HCT116 (cell line): ENCODE data around the gene TEDC1. TPM values are rescaled to one million over a fixed set of nuclear protein-coding genes. Genes with fewer than 3 reads are reported as not detected.

Experiments
- ATAC-seq: fragments of 200-7000 bp; cut with Tn5 transposase; 2 replicates; pipeline ENCODE4 v1.9.1; 2020; ENCODE audit warnings: mild to moderate bottlenecking, moderate library complexity
- BruUV-seq: library from RNA; stranded (reverse); fragments of 400-500 nt; replicated peaks from 2 replicates; lab custom pipeline; 2021; lab: Mats Ljungman, UMichigan
- CTCF ChIA-PET: fragments of 300-600 bp; sonication (Branson Sonifier 250); formaldehyde crosslinking; loops from one replicate; lab custom pipeline; 2021; ENCODE audit warnings: antibody characterized with exemption; lab: Charles Lee
- POLR2A ChIA-PET: fragments of 300-600, 350-600 bp; sonication (Branson Sonifier 250); formaldehyde crosslinking; loops from one replicate; lab custom pipeline; 2021; ENCODE audit warnings: antibody characterized with exemption; lab: Charles Lee
- RAD21 ChIA-PET, 2 experiments: fragments of 300-600 bp; sonication (Branson Sonifier 250); formaldehyde crosslinking; loops; one replicate each; lab custom pipeline; 2023; ENCODE audit warnings: low total read pairs in 2 of 2; ENCODE audit not compliant: uncharacterized antibody in 2 of 2, unreplicated experiment in 2 of 2, low non-redundant PET in 1 of 2; lab: Charles Lee
- DNase-seq: peaks from one replicate; pipeline ENCODE4 v3.0.0-alpha.2; 2010; ENCODE audit warnings: low read depth, low spot score
- H2AFZ ChIP-seq: fragments of 200-600 bp; shearing (Covaris generic), sonication (generic); 2 replicates; pipeline ENCODE4 v1.6.1; 2017; ENCODE audit warnings: low read depth, mixed run types, mixed read lengths, antibody characterized with exemption, low read length; ENCODE audit not compliant: poor library complexity, severe bottlenecking
- H3K27ac ChIP-seq: 2 replicates; pipeline ENCODE4 v1.5.1; 2012; ENCODE audit warnings: low read depth, low read length
- H3K27me3 ChIP-seq: fragments of 200-600 bp; sonication (generic); 2 replicates; pipeline ENCODE4 v1.6.1; 2016; ENCODE audit warnings: mixed run types, low read length, mixed read lengths; ENCODE audit not compliant: insufficient read depth
- H3K36me3 ChIP-seq, 2 experiments: fragments of 200-500 bp in 1 of 2; fragments of 200-600 bp in 1 of 2; sonication (Bioruptor generic) in 1 of 2; sonication (generic) in 1 of 2; 2 replicates each; pipeline versions ENCODE4 v1.5.1 to v1.6.1; 2014 to 2016; ENCODE audit warnings: low read length in 2 of 2, inconsistent platforms in 1 of 2, mixed read lengths in 1 of 2, mixed run types in 1 of 2; ENCODE audit not compliant: insufficient read depth in 2 of 2, control insufficient read depth in 1 of 2
- H3K4me1 ChIP-seq, 2 experiments: fragments of 200-600 bp in 1 of 2; sonication (generic) in 1 of 2; 2 replicates each; pipeline versions ENCODE4 v1.5.1 to v1.6.1; 2012 to 2017; ENCODE audit warnings: low read length in 2 of 2, inconsistent platforms in 1 of 2, mild to moderate bottlenecking in 1 of 2, mixed read lengths in 1 of 2, mixed run types in 1 of 2, moderate library complexity in 1 of 2; ENCODE audit not compliant: insufficient read depth in 2 of 2, control insufficient read depth in 1 of 2
- H3K4me2 ChIP-seq: fragments of 200-600 bp; sonication (generic); 2 replicates; pipeline ENCODE4 v1.6.1; 2017; ENCODE audit warnings: mixed run types, low read length, mixed read lengths
- H3K4me3 ChIP-seq, 2 experiments: fragments of 200-600 bp in 1 of 2; sonication (generic) in 1 of 2; replicated peaks in 1 of 2; 2 replicates each; pipeline ENCODE4 v1.5.1; 2011 to 2016; ENCODE audit warnings: low read length in 2 of 2, control low read depth in 1 of 2, low read depth in 1 of 2, mild to moderate bottlenecking in 1 of 2, mixed read lengths in 1 of 2, mixed run types in 1 of 2
- H3K79me2 ChIP-seq: fragments of 200-600 bp; sonication (generic); 2 replicates; pipeline ENCODE4 v1.6.1; 2017; ENCODE audit warnings: mild to moderate bottlenecking, mixed run types, low read length, moderate library complexity, mixed read lengths; ENCODE audit not compliant: insufficient read depth
- H3K9ac ChIP-seq: fragments of 200-600 bp; sonication (generic); 2 replicates; pipeline ENCODE4 v1.6.1; 2016; ENCODE audit warnings: low read length, mixed read lengths
- H3K9me2 ChIP-seq: fragments of 200-600 bp; sonication (generic), shearing (Covaris generic); 2 replicates; pipeline ENCODE4 v1.6.1; 2017; ENCODE audit warnings: mixed run types, mild to moderate bottlenecking, moderate library complexity; ENCODE audit not compliant: insufficient read depth
- H3K9me3 ChIP-seq, 2 experiments: fragments of 200-500 bp in 1 of 2; fragments of 200-600 bp in 1 of 2; sonication (Bioruptor generic) in 1 of 2; sonication (generic) in 1 of 2; 2 replicates each; pipeline ENCODE4 v1.6.1; 2014 to 2017; ENCODE audit warnings: low read length in 2 of 2, mixed read lengths in 2 of 2, inconsistent platforms in 1 of 2, low read depth in 1 of 2, mild to moderate bottlenecking in 1 of 2, mixed run types in 1 of 2, moderate library complexity in 1 of 2; ENCODE audit not compliant: control insufficient read depth in 1 of 2, insufficient read depth in 1 of 2
- H4K20me1 ChIP-seq: fragments of 200-600 bp; sonication (generic), shearing (Covaris generic); 2 replicates; pipeline ENCODE4 v1.6.1; 2017; ENCODE audit warnings: mixed run types, mild to moderate bottlenecking, moderate library complexity; ENCODE audit not compliant: insufficient read depth
- CBX3 ChIP-seq: IDR thresholded peaks from 2 replicates; pipeline ENCODE4 v1.6.1; 2012; ENCODE audit warnings: low read depth
- CEBPB ChIP-seq: IDR thresholded peaks from 2 replicates; pipeline ENCODE4 v1.6.1; 2012; ENCODE audit warnings: low read depth
- EGR1 ChIP-seq: IDR thresholded peaks from 2 replicates; pipeline ENCODE4 v1.6.1; 2012; ENCODE audit warnings: low read depth
- EZH2 ChIP-seq: fragments of 200-600 bp; sonication (generic); IDR thresholded peaks from 2 replicates; pipeline ENCODE4 v1.6.1; 2017; ENCODE audit warnings: antibody characterized with exemption, mixed run types
- EZH2phosphoT487 ChIP-seq: fragments of 200-600 bp; IDR thresholded peaks from 2 replicates; pipeline ENCODE4 v1.6.1; 2018; ENCODE audit warnings: antibody characterized with exemption, borderline replicate concordance
- FOSL1 ChIP-seq: IDR thresholded peaks from 2 replicates; pipeline ENCODE4 v1.6.1; 2012; ENCODE audit warnings: low read depth
- JUND ChIP-seq: IDR thresholded peaks from 2 replicates; pipeline ENCODE4 v1.6.1; 2012
- POLR2A ChIP-seq: IDR thresholded peaks from 2 replicates; pipeline ENCODE4 v1.7.0; 2011; ENCODE audit warnings: borderline replicate concordance; ENCODE audit not compliant: insufficient read depth, insufficient read length; ENCODE audit errors: extremely low read depth
- POLR2AphosphoS5 ChIP-seq: IDR thresholded peaks from 2 replicates; pipeline ENCODE4 v1.6.1; 2011; ENCODE audit warnings: mild to moderate bottlenecking, low read depth, low read length, moderate library complexity
- RAD21 ChIP-seq: IDR thresholded peaks from 2 replicates; pipeline ENCODE4 v1.6.1; 2012; ENCODE audit warnings: low read depth, mild to moderate bottlenecking
- SIN3A ChIP-seq: IDR thresholded peaks from 2 replicates; pipeline ENCODE4 v1.6.1; 2012; ENCODE audit warnings: low read depth
- SRF ChIP-seq: IDR thresholded peaks from 2 replicates; pipeline ENCODE4 v1.6.1; 2012; ENCODE audit warnings: low read depth
- TCF7L2 ChIP-seq: IDR thresholded peaks from 2 replicates; pipeline ENCODE4 v1.7.0; 2011; ENCODE audit warnings: borderline replicate concordance, inconsistent platforms; ENCODE audit not compliant: insufficient read depth, insufficient read length; ENCODE audit errors: extremely low read depth
- YY1 ChIP-seq: IDR thresholded peaks from 2 replicates; pipeline ENCODE4 v1.6.1; 2011; ENCODE audit warnings: low read length, low read depth, moderate library complexity, mild to moderate bottlenecking; ENCODE audit not compliant: insufficient replicate concordance; ENCODE audit errors: extremely low read depth
- ZBTB33 ChIP-seq: IDR thresholded peaks from 2 replicates; pipeline ENCODE4 v1.6.1; 2011; ENCODE audit warnings: mild to moderate bottlenecking, low read length, moderate library complexity; ENCODE audit not compliant: insufficient replicate concordance; ENCODE audit errors: extremely low read depth
- ZFX ChIP-seq: fragments of 450-650 bp; IDR thresholded peaks from 2 replicates; pipeline ENCODE4 v1.6.1; 2017
- intact Hi-C: fragments of 100-400 bp; cut with micrococcal nuclease; formaldehyde crosslinking; loops from 2 replicates; pipeline ENCODE4 v1.10.0; 2022
- total RNA-seq: library from RNA; stranded (reverse); gene quantifications from one replicate; pipeline ENCODE4 v1.2.1, GENCODE V29; 2021; ENCODE audit not compliant: unreplicated experiment
- TF ChIP-seq, protein P1 (sequence below): IDR thresholded peaks from 2 replicates; pipeline ENCODE4 v1.6.1; 2012; ENCODE audit warnings: low read depth
- TF ChIP-seq, protein P2 (sequence below), 3 experiments: fragments of 200-600 bp in 1 of 3; sonication (generic) in 1 of 3; IDR thresholded peaks in 2 of 3; conservative IDR thresholded peaks in 1 of 3; 2 replicates each; pipeline ENCODE4 v1.5.1; 2012 to 2017; ENCODE audit warnings: low read depth in 2 of 3, low read length in 2 of 3, antibody characterized with exemption in 1 of 3, borderline replicate concordance in 1 of 3, control low read depth in 1 of 3, mild to moderate bottlenecking in 1 of 3, mixed read lengths in 1 of 3, mixed run types in 1 of 3, moderate library complexity in 1 of 3; ENCODE audit not compliant: insufficient read depth in 1 of 3
- TF ChIP-seq, protein P3 (sequence below): IDR thresholded peaks from 2 replicates; pipeline ENCODE4 v1.6.1; 2012

Gene TEDC1
- total RNA-seq, 1 experiment from 2014 or later = 40.4 TPM

GRCh38 chr14:105519946-105520698 lies 29.1 kb downstream of the TEDC1 start:
- CTCF ChIA-PET = no interaction called here
- TF ChIP-seq SRF (no peak), YY1 (no peak), EZH2phosphoT487 (no peak), FOSL1 (no peak), CEBPB (no peak), POLR2A (no peak), CBX3 (no peak), RAD21 (no peak), SIN3A (no peak), JUND (no peak), TCF7L2 (no peak), ZBTB33 (no peak), EGR1 (no peak), EZH2 (no peak), POLR2AphosphoS5 (no peak), ZFX (no peak)
- TF ChIP-seq, protein P1, sequence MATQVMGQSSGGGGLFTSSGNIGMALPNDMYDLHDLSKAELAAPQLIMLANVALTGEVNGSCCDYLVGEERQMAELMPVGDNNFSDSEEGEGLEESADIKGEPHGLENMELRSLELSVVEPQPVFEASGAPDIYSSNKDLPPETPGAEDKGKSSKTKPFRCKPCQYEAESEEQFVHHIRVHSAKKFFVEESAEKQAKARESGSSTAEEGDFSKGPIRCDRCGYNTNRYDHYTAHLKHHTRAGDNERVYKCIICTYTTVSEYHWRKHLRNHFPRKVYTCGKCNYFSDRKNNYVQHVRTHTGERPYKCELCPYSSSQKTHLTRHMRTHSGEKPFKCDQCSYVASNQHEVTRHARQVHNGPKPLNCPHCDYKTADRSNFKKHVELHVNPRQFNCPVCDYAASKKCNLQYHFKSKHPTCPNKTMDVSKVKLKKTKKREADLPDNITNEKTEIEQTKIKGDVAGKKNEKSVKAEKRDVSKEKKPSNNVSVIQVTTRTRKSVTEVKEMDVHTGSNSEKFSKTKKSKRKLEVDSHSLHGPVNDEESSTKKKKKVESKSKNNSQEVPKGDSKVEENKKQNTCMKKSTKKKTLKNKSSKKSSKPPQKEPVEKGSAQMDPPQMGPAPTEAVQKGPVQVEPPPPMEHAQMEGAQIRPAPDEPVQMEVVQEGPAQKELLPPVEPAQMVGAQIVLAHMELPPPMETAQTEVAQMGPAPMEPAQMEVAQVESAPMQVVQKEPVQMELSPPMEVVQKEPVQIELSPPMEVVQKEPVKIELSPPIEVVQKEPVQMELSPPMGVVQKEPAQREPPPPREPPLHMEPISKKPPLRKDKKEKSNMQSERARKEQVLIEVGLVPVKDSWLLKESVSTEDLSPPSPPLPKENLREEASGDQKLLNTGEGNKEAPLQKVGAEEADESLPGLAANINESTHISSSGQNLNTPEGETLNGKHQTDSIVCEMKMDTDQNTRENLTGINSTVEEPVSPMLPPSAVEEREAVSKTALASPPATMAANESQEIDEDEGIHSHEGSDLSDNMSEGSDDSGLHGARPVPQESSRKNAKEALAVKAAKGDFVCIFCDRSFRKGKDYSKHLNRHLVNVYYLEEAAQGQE = no peak
- TF ChIP-seq, protein P2, sequence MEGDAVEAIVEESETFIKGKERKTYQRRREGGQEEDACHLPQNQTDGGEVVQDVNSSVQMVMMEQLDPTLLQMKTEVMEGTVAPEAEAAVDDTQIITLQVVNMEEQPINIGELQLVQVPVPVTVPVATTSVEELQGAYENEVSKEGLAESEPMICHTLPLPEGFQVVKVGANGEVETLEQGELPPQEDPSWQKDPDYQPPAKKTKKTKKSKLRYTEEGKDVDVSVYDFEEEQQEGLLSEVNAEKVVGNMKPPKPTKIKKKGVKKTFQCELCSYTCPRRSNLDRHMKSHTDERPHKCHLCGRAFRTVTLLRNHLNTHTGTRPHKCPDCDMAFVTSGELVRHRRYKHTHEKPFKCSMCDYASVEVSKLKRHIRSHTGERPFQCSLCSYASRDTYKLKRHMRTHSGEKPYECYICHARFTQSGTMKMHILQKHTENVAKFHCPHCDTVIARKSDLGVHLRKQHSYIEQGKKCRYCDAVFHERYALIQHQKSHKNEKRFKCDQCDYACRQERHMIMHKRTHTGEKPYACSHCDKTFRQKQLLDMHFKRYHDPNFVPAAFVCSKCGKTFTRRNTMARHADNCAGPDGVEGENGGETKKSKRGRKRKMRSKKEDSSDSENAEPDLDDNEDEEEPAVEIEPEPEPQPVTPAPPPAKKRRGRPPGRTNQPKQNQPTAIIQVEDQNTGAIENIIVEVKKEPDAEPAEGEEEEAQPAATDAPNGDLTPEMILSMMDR (IDR thresholded peaks at IDR 0.05 in 2 of 3, conservative IDR thresholded peaks at IDR 0.05 in 1 of 3; ENCODE audit: borderline replicate concordance in 1 of 3, insufficient read depth in 1 of 3, low read depth in 2 of 3, low read length in 2 of 3) = no peak
- TF ChIP-seq, protein P3, sequence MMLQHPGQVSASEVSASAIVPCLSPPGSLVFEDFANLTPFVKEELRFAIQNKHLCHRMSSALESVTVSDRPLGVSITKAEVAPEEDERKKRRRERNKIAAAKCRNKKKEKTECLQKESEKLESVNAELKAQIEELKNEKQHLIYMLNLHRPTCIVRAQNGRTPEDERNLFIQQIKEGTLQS = no peak
- TF ChIP-seq, all 23 proteins: peak for 0
- H3K9ac ChIP-seq = no peak overlapping the region
- POLR2A ChIA-PET = no interaction called here
- no peaks in the 10 kb centered on the region for H3K36me3 ChIP-seq
- no peak for ATAC-seq
- no peak overlapping the region for H2AFZ ChIP-seq
- no peaks in the 10 kb centered on the region for H3K4me1 ChIP-seq
- intact Hi-C loops = no loop called here
- no peak for DNase-seq
- no peak overlapping the region for H3K4me3 ChIP-seq
- RAD21 ChIA-PET = no interaction called here
- no peaks in the 10 kb centered on the region for H3K27me3 ChIP-seq
- no peaks in the 10 kb centered on the region for H3K9me2 ChIP-seq
- no peaks in the 10 kb centered on the region for H4K20me1 ChIP-seq
- H3K27ac ChIP-seq = no peak overlapping the region
- no peaks in the 10 kb centered on the region for H3K79me2 ChIP-seq
- H3K9me3 ChIP-seq = peaks cover 4 to 6% of the 10 kb centered on the region in 2 experiments; a peak in 1 of 4 replicates
- no TSS peak for BruUV-seq
- H3K4me2 ChIP-seq = no peak overlapping the region
